Measurements from ENCODE around the gene MFRP. TPM values are rescaled to one million over a fixed set of nuclear protein-coding genes. Genes with fewer than 3 reads are reported as not detected.

MFRP gene
- total and polyA plus RNA-seq, 9 of the 15 experiments (the other 6 are each of a cell fraction or from before 2014, with no cell fraction given), result not detected

DNA sequence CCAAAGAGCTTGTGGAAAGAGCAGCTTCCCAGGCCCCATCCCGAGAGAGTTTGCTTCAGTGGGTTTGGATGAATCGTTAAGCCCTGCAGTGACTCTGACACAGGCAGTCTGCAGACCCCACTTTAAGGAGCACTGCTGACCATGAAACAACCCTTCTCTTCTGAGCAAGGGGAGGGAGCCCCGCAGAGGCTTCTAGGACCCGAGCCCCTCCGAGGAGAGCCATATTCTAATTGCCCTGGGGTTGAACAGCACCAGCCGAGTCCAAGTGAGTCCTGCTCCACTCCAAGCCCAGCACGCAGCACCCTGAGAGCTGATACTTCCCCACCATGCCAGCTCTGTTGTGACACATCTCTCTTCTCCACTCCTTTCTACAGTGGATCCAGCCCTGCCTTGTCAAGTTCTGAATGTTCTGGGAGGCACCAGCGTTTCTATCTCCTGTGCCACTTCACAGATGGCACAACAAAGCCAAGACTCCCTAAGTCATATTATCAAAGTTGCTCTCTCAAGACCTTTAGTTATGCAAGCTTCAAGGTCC is 24.6 kb upstream of the MFRP start:
- peaks cover 5% of the 10 kb centered on the region; the same call in 1 of the 2 replicates for H4K20me1 ChIP-seq (replicated peaks; ENCODE audit: control insufficient read depth, insufficient read depth, low read length)
- no peak for DNase-seq (ENCODE audit: extremely low read depth in 1 of 4, low spot score in 3 of 4)
- H3K4me1 ChIP-seq (replicated peaks in 1 of 2; ENCODE audit: control insufficient read depth in 2 of 2, insufficient read depth in 2 of 2, low read length in 2 of 2), result peaks cover 58 to 68% of the 10 kb centered on the region in 2 experiments
- H3K9me1 ChIP-seq (ENCODE audit: control insufficient read depth, insufficient read depth, low read length), result no peaks in the 10 kb centered on the region
- 67% methylated on average over 8 of the region's 8 CpGs for WGBS (ENCODE audit: insufficient coverage, low coverage, missing lambda C conversion rate)
- in situ Hi-C loops (cut with MboI) (no loop called here), intact Hi-C loops (cut with micrococcal nuclease) (loop anchor here (5.0 kb wide), 1 partner anchor 34 kb away; no protein-coding TSS in a partner anchor)
- no peak for ATAC-seq
- TF ChIP-seq, protein P1, sequence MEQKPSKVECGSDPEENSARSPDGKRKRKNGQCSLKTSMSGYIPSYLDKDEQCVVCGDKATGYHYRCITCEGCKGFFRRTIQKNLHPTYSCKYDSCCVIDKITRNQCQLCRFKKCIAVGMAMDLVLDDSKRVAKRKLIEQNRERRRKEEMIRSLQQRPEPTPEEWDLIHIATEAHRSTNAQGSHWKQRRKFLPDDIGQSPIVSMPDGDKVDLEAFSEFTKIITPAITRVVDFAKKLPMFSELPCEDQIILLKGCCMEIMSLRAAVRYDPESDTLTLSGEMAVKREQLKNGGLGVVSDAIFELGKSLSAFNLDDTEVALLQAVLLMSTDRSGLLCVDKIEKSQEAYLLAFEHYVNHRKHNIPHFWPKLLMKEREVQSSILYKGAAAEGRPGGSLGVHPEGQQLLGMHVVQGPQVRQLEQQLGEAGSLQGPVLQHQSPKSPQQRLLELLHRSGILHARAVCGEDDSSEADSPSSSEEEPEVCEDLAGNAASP (IDR thresholded peaks at IDR 0.05), result no peak
- no peak for TF ChIP-seq NUFIP1 (IDR thresholded peaks at IDR 0.05; ENCODE audit: partially characterized antibody)
- no peak for TF ChIP-seq MED1 (CRISPR knock-in tag; IDR thresholded peaks at IDR 0.05; ENCODE audit: borderline replicate concordance)
- TF ChIP-seq ZNF232 (CRISPR knock-in tag; IDR thresholded peaks at IDR 0.05), result no peak
- no peak for TF ChIP-seq ZNF830 (CRISPR knock-in tag; IDR thresholded peaks at IDR 0.05)
- no peak for TF ChIP-seq ZSCAN32 (CRISPR knock-in tag; IDR thresholded peaks at IDR 0.05)
- TF ChIP-seq SMAD1 (IDR thresholded peaks at IDR 0.05; ENCODE audit: low read depth, low read length, partially characterized antibody), result no peak
- TF ChIP-seq HSF4 (CRISPR knock-in tag; IDR thresholded peaks at IDR 0.05; ENCODE audit: borderline replicate concordance), result no peak
- TF ChIP-seq, protein P2, sequence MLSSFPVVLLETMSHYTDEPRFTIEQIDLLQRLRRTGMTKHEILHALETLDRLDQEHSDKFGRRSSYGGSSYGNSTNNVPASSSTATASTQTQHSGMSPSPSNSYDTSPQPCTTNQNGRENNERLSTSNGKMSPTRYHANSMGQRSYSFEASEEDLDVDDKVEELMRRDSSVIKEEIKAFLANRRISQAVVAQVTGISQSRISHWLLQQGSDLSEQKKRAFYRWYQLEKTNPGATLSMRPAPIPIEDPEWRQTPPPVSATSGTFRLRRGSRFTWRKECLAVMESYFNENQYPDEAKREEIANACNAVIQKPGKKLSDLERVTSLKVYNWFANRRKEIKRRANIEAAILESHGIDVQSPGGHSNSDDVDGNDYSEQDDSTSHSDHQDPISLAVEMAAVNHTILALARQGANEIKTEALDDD (IDR thresholded peaks at IDR 0.05), result no peak
- TF ChIP-seq ELF2 (CRISPR knock-in tag; IDR thresholded peaks at IDR 0.05), result no peak
- no peak overlapping the region for H3K4me2 ChIP-seq (ENCODE audit: insufficient read depth, low read length)
- peaks cover 3% of the 10 kb centered on the region; the same call in 1 of the 3 replicates for H3K79me2 ChIP-seq (ENCODE audit: control insufficient read depth, insufficient read depth, low read length)
- H3K27me3 ChIP-seq (ENCODE audit: control insufficient read depth in 2 of 2, insufficient read depth in 2 of 2, low read length in 2 of 2), result no peaks in the 10 kb centered on the region
- H2AFZ ChIP-seq (ENCODE audit: low read depth, low read length), result no peak overlapping the region
- H3K4me3 ChIP-seq, result no peak overlapping the region
- FAIRE-seq, result no peak
- BruUV-seq (replicated peaks), result no TSS peak
- ChIA-PET CTCF (ENCODE audit: low intra/inter-chr PET ratio) (interaction anchor here (5.9 kb wide), 1 partner anchor 15 kb away, joined by 41 read pairs; no protein-coding TSS in a partner anchor), POLR2A (interaction anchor here (0.5 to 1.0 kb wide), 4 partner anchors 9 to 38 kb away, joined by 3 read pairs; no protein-coding TSS in a partner anchor)
- no peaks in the 10 kb centered on the region for H3K9me3 ChIP-seq (replicated peaks; ENCODE audit: control insufficient read depth, insufficient read depth, low read depth, low read length)
- peaks cover 20% of the 10 kb centered on the region; the same call in 1 of the 3 replicates for H3K36me3 ChIP-seq (ENCODE audit: control insufficient read depth, insufficient read depth, low read length)
- H3K27ac ChIP-seq (ENCODE audit: extremely low read depth, low read depth, low read length), result no peak overlapping the region
- H3K9ac ChIP-seq (ENCODE audit: insufficient read depth in 1 of 2, low read depth in 2 of 2, low read length in 2 of 2), result peak overlapping the region in 1 of 2 experiments; percentile 79; a peak in 1 of 4 replicates

Measured in K562 (cell line).